Panc1 (cell line): ENCODE measurements around the gene TRIM66. TPM values are rescaled to one million over a fixed set of nuclear protein-coding genes. Genes with fewer than 3 reads are reported as not detected.

ENCODE experiments used
- ATAC-seq: fragments of 200-7000 bp; cut with Tn5 transposase; 2 replicates; pipeline ENCODE4 v1.9.1; 2020; ENCODE audit warnings: mild to moderate bottlenecking, moderate library complexity
- BruUV-seq: library from RNA; stranded (reverse); fragments of 400-500 nt; replicated peaks from 2 replicates; lab custom pipeline; 2021; lab: Mats Ljungman, UMichigan
- CTCF ChIA-PET: fragments of 300-600 bp; sonication (Branson Sonifier 250); formaldehyde crosslinking; loops from one replicate; lab custom pipeline; 2022; ENCODE audit warnings: antibody characterized with exemption; lab: Charles Lee
- POLR2A ChIA-PET: fragments of 300-600 bp; sonication (Branson Sonifier 250); formaldehyde crosslinking; loops from one replicate; lab custom pipeline; 2022; ENCODE audit warnings: antibody characterized with exemption; lab: Charles Lee
- DNase-seq: peaks from one replicate; pipeline ENCODE4 v3.0.0-alpha.2; 2010; ENCODE audit warnings: low read depth, low spot score
- H3K27ac ChIP-seq: 2 replicates; pipeline ENCODE4 v1.5.1; 2011; ENCODE audit warnings: mild to moderate bottlenecking, low read length, inconsistent platforms
- H3K27me3 ChIP-seq: fragments of 200-500 bp; sonication (Bioruptor generic); 2 replicates; pipeline ENCODE4 v1.6.0; 2014; ENCODE audit warnings: low read length, inconsistent platforms; ENCODE audit not compliant: control insufficient read depth, insufficient read depth
- H3K36me3 ChIP-seq: fragments of 200-500 bp; sonication (Bioruptor generic); 2 replicates; pipeline ENCODE4 v1.5.1; 2014; ENCODE audit warnings: inconsistent platforms, mild to moderate bottlenecking, low read length, moderate library complexity; ENCODE audit not compliant: control insufficient read depth, insufficient read depth
- H3K4me1 ChIP-seq: 2 replicates; pipeline ENCODE4 v1.5.1; 2011; ENCODE audit warnings: inconsistent platforms, mild to moderate bottlenecking, low read length, moderate library complexity; ENCODE audit not compliant: control insufficient read depth, insufficient read depth
- H3K4me3 ChIP-seq, 2 experiments: 2 replicates each; pipeline ENCODE4 v1.5.1; 2011 to 2012; ENCODE audit warnings: low read depth in 2 of 2, low read length in 2 of 2, mild to moderate bottlenecking in 2 of 2, inconsistent platforms in 1 of 2, moderate library complexity in 1 of 2
- H3K9me3 ChIP-seq: fragments of 200-500 bp; sonication (Bioruptor generic); 2 replicates; pipeline ENCODE4 v1.5.1; 2014; ENCODE audit warnings: low read depth, mild to moderate bottlenecking, inconsistent platforms, low read length, moderate library complexity; ENCODE audit not compliant: control insufficient read depth, insufficient read depth
- POLR2AphosphoS5 ChIP-seq: IDR thresholded peaks from 2 replicates; pipeline ENCODE4 v1.6.1; 2012; ENCODE audit warnings: mild to moderate bottlenecking, low read depth, low read length, moderate library complexity
- SIN3A ChIP-seq: IDR thresholded peaks from 2 replicates; pipeline ENCODE4 v1.6.1; 2012; ENCODE audit warnings: low read depth, mild to moderate bottlenecking, low read length, moderate library complexity, borderline replicate concordance; ENCODE audit not compliant: insufficient read depth
- TCF7L2 ChIP-seq: IDR thresholded peaks from 2 replicates; pipeline ENCODE4 v1.6.1; 2011; ENCODE audit warnings: mild to moderate bottlenecking, low read depth, low read length, inconsistent platforms
- in situ Hi-C: cut with HindIII; loops from 2 replicates; pipeline ENCODE4 v1.10.0; 2016; ENCODE audit warnings: low sequenced_read_pairs, low pct_unique_long_range_greater_than_20kb
- intact Hi-C: fragments of 100-400 bp; cut with micrococcal nuclease; formaldehyde crosslinking; loops from one replicate; pipeline ENCODE4 v1.10.0; 2022; ENCODE audit not compliant: unreplicated experiment
- total RNA-seq: library from RNA; stranded (reverse); gene quantifications from one replicate; pipeline ENCODE4 v1.2.1, GENCODE V29; 2021; ENCODE audit not compliant: unreplicated experiment
- TF ChIP-seq, protein P1 (sequence below), 2 experiments: IDR thresholded peaks; 2 replicates each; pipeline ENCODE4 v1.6.1; 2011 to 2012; ENCODE audit warnings: low read depth in 2 of 2, control low read depth in 1 of 2, low read length in 1 of 2, mild to moderate bottlenecking in 1 of 2, moderate library complexity in 1 of 2; ENCODE audit not compliant: insufficient read depth in 1 of 2
- TF ChIP-seq, protein P2 (sequence below): fragments of 450-650 bp; IDR thresholded peaks from 2 replicates; pipeline ENCODE4 v1.5.1; 2017; ENCODE audit warnings: mild to moderate bottlenecking

TRIM66 gene
- total RNA-seq, 1 experiment from 2014 or later, result 30.4 TPM

- POLR2A ChIA-PET, result no interaction called here
- Histone ChIP-seq H3K36me3 (peaks cover 21% of the 10 kb centered on the region), H3K4me3 (no peak overlapping the region), H3K27ac (no peak overlapping the region), H3K27me3 (no peaks in the 10 kb centered on the region), H3K9me3 (no peaks in the 10 kb centered on the region), H3K4me1 (no peaks in the 10 kb centered on the region)
- ATAC-seq, result no peak
- in situ Hi-C loops (no loop called here), intact Hi-C loops (no loop called here)
- TF ChIP-seq SIN3A (no peak), TCF7L2 (no peak), POLR2AphosphoS5 (no peak)
- TF ChIP-seq, protein P1, sequence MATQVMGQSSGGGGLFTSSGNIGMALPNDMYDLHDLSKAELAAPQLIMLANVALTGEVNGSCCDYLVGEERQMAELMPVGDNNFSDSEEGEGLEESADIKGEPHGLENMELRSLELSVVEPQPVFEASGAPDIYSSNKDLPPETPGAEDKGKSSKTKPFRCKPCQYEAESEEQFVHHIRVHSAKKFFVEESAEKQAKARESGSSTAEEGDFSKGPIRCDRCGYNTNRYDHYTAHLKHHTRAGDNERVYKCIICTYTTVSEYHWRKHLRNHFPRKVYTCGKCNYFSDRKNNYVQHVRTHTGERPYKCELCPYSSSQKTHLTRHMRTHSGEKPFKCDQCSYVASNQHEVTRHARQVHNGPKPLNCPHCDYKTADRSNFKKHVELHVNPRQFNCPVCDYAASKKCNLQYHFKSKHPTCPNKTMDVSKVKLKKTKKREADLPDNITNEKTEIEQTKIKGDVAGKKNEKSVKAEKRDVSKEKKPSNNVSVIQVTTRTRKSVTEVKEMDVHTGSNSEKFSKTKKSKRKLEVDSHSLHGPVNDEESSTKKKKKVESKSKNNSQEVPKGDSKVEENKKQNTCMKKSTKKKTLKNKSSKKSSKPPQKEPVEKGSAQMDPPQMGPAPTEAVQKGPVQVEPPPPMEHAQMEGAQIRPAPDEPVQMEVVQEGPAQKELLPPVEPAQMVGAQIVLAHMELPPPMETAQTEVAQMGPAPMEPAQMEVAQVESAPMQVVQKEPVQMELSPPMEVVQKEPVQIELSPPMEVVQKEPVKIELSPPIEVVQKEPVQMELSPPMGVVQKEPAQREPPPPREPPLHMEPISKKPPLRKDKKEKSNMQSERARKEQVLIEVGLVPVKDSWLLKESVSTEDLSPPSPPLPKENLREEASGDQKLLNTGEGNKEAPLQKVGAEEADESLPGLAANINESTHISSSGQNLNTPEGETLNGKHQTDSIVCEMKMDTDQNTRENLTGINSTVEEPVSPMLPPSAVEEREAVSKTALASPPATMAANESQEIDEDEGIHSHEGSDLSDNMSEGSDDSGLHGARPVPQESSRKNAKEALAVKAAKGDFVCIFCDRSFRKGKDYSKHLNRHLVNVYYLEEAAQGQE (IDR thresholded peaks at IDR 0.05; ENCODE audit: insufficient read depth in 1 of 2, low read depth in 2 of 2, low read length in 1 of 2), result no peak
- TF ChIP-seq, protein P2, sequence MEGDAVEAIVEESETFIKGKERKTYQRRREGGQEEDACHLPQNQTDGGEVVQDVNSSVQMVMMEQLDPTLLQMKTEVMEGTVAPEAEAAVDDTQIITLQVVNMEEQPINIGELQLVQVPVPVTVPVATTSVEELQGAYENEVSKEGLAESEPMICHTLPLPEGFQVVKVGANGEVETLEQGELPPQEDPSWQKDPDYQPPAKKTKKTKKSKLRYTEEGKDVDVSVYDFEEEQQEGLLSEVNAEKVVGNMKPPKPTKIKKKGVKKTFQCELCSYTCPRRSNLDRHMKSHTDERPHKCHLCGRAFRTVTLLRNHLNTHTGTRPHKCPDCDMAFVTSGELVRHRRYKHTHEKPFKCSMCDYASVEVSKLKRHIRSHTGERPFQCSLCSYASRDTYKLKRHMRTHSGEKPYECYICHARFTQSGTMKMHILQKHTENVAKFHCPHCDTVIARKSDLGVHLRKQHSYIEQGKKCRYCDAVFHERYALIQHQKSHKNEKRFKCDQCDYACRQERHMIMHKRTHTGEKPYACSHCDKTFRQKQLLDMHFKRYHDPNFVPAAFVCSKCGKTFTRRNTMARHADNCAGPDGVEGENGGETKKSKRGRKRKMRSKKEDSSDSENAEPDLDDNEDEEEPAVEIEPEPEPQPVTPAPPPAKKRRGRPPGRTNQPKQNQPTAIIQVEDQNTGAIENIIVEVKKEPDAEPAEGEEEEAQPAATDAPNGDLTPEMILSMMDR, result no peak
- BruUV-seq, result no TSS peak
- CTCF ChIA-PET, result no interaction called here
- no peak for DNase-seq
Measured at GRCh38 chr11:8617063-8617462, 65.4 kb downstream of the TRIM66 start.

DNA sequence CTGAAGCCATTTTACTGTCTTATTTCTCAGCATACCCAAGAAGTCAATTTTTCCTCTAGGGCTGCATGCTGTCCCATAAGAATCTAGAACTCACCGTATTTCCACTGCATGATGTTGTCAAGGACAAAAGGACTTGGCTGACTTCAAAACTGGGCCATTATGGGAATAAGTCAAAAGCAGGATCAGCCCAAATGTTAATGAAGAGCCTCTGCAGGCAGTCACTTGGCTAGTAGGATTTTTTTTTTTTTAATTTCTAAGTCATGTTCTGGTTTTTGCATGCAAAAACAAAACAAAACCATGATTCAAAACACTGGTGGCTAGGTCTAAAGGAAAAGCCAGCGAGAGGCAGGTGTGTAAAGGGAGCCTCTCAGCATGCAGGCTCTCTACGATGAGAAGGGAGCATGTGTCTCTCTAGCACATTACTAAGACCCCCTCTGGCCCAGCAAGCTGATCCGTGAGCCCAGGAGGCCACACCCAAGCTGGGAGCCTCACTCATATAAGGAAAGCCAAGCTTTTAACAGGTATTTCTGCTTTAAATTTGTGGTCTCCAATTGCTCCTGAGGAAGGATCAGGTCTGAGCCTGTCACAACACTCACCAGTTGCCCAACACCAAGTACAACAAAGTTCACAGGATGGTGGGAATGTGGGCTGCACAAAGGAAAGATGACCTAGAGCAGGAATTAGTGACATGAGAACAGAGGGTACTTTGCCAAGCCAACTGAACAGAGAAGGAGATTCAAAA lies 67.0 kb downstream of the TRIM66 start:
- ATAC-seq, result no peak
- H3K4me3 ChIP-seq, result no peak overlapping the region
- TSS peak; percentile 29 for BruUV-seq
- H3K27me3 ChIP-seq, result no peaks in the 10 kb centered on the region
- TF ChIP-seq, protein P1 (IDR thresholded peaks at IDR 0.05; ENCODE audit: insufficient read depth in 1 of 2, low read depth in 2 of 2, low read length in 1 of 2), result no peak
- TF ChIP-seq, protein P2, result no peak
- TF ChIP-seq SIN3A (no peak), POLR2AphosphoS5 (no peak), TCF7L2 (no peak)
- ChIA-PET POLR2A (no interaction called here), CTCF (no interaction called here)
- DNase-seq, result no peak
- no peaks in the 10 kb centered on the region for H3K9me3 ChIP-seq
- intact Hi-C loops (no loop called here), in situ Hi-C loops (no loop called here)
- no peak overlapping the region for H3K27ac ChIP-seq
- H3K36me3 ChIP-seq, result peaks cover 16% of the 10 kb centered on the region
- no peaks in the 10 kb centered on the region for H3K4me1 ChIP-seq
